PC-9 (cell line): Measurements from ENCODE around the gene EPHB1.

ENCODE experiments used
- EZH2 ChIP-seq: fragments of 200-600 bp; sonication (generic); IDR thresholded peaks from 2 replicates; pipeline ENCODE4 v1.8.0; 2017; ENCODE audit warnings: antibody characterized with exemption, low read depth
- TF ChIP-seq, protein P1 (sequence below): fragments of 200-600 bp; sonication (generic); conservative IDR thresholded peaks from 2 replicates; pipeline ENCODE4 v1.6.1; 2017; ENCODE audit warnings: mixed run types, antibody characterized with exemption, mild to moderate bottlenecking, moderate library complexity

- TF ChIP-seq, protein P1, sequence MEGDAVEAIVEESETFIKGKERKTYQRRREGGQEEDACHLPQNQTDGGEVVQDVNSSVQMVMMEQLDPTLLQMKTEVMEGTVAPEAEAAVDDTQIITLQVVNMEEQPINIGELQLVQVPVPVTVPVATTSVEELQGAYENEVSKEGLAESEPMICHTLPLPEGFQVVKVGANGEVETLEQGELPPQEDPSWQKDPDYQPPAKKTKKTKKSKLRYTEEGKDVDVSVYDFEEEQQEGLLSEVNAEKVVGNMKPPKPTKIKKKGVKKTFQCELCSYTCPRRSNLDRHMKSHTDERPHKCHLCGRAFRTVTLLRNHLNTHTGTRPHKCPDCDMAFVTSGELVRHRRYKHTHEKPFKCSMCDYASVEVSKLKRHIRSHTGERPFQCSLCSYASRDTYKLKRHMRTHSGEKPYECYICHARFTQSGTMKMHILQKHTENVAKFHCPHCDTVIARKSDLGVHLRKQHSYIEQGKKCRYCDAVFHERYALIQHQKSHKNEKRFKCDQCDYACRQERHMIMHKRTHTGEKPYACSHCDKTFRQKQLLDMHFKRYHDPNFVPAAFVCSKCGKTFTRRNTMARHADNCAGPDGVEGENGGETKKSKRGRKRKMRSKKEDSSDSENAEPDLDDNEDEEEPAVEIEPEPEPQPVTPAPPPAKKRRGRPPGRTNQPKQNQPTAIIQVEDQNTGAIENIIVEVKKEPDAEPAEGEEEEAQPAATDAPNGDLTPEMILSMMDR: no peak
- no peak for TF ChIP-seq EZH2
Observed at GRCh38 chr3:135009014-135009413, 214.0 kb downstream of the EPHB1 start.
